GM12878 (cell line): Measurements from ENCODE around the gene GABBR1. TPM values are rescaled to one million over a fixed set of nuclear protein-coding genes. Genes with fewer than 3 reads are reported as not detected.

ENCODE experiments used
- ATAC-seq: fragments of 200-7000 bp; cut with Tn5 transposase; 3 replicates; pipeline ENCODE4 v1.9.1; 2020; ENCODE audit warnings: mild to moderate bottlenecking, moderate library complexity
- BruUV-seq: library from RNA; stranded (reverse); fragments of 400-500 nt; replicated peaks from 2 replicates; lab custom pipeline; 2021; lab: Mats Ljungman, UMichigan
- CTCF ChIA-PET: fragments of 300-600 bp; sonication (Branson Sonifier 250); formaldehyde crosslinking; extraction: SDS; loops from one replicate; lab custom pipeline; 2021; ENCODE audit warnings: inconsistent platforms; lab: Yijun Ruan, JAX
- POLR2A ChIA-PET: fragments of 350-600 bp; formaldehyde crosslinking; extraction: SDS; loops from one replicate; lab custom pipeline; 2021; ENCODE audit warnings: inconsistent platforms; lab: Charles Lee
- RAD21 ChIA-PET: fragments of 300-600 bp; sonication (Branson Sonifier 250); formaldehyde crosslinking; loops from one replicate; lab custom pipeline; 2023; ENCODE audit warnings: antibody characterized with exemption; ENCODE audit not compliant: unreplicated experiment; lab: Charles Lee
- SMC1A ChIA-PET: fragments of 300-600 bp; sonication (Branson Sonifier 250); formaldehyde crosslinking; loops from one replicate; lab custom pipeline; 2023; ENCODE audit not compliant: unreplicated experiment, uncharacterized antibody; lab: Charles Lee
- DNase-seq: peaks from one replicate; pipeline ENCODE4 v3.0.0-alpha.2; 2011; ENCODE audit warnings: low read depth, low spot score
- FAIRE-seq: peaks from 3 replicates; lab custom pipeline; 2011; peaks lifted over from hg19 to GRCh38; lab: Jason Lieb, UNC
- H2AFZ ChIP-seq: 2 replicates; pipeline ENCODE4 v1.6.0; 2011; ENCODE audit warnings: low read depth, low read length, control low read depth; ENCODE audit not compliant: control insufficient read depth
- H3K27ac ChIP-seq: 2 replicates; pipeline ENCODE4 v1.5.1; 2011; ENCODE audit warnings: control low read depth; ENCODE audit not compliant: control insufficient read depth, insufficient read depth
- H3K27me3 ChIP-seq, 2 experiments: replicated peaks in 1 of 2; 2 replicates each; pipeline versions ENCODE4 v1.6.0 to v1.6.1; 2011; ENCODE audit warnings: low read length in 1 of 2; ENCODE audit not compliant: control insufficient read depth in 2 of 2, insufficient read depth in 2 of 2
- H3K36me3 ChIP-seq, 2 experiments: 2 replicates each; pipeline ENCODE4 v1.5.1; 2011; ENCODE audit warnings: low read length in 1 of 2; ENCODE audit not compliant: control insufficient read depth in 2 of 2, insufficient read depth in 2 of 2
- H3K4me1 ChIP-seq: 2 replicates; pipeline ENCODE4 v1.6.1; 2011; ENCODE audit warnings: mild to moderate bottlenecking, low read length, moderate library complexity, mixed read lengths; ENCODE audit not compliant: control insufficient read depth, insufficient read depth
- H3K4me2 ChIP-seq: 2 replicates; pipeline ENCODE4 v1.6.0; 2011; ENCODE audit warnings: control low read depth; ENCODE audit not compliant: control insufficient read depth, insufficient read depth
- H3K4me3 ChIP-seq: fragments of 200-600 bp; sonication (generic); 2 replicates; pipeline ENCODE4 v1.5.1; 2016
- H3K79me2 ChIP-seq: 2 replicates; pipeline ENCODE4 v1.6.0; 2011; ENCODE audit warnings: low read length; ENCODE audit not compliant: control insufficient read depth, insufficient read depth
- H3K9ac ChIP-seq: 2 replicates; pipeline ENCODE4 v1.8.0; 2011; ENCODE audit warnings: low read length, control low read depth, mixed read lengths; ENCODE audit not compliant: control insufficient read depth, insufficient read depth
- H3K9me3 ChIP-seq: replicated peaks from 3 replicates; pipeline ENCODE4 v1.5.1; 2011; ENCODE audit warnings: mild to moderate bottlenecking, low read length; ENCODE audit not compliant: control insufficient read depth, insufficient read depth
- H4K20me1 ChIP-seq: 2 replicates; pipeline ENCODE4 v1.6.0; 2011; ENCODE audit not compliant: control insufficient read depth, insufficient read depth
- BCLAF1 ChIP-seq: fragments of 450-650 bp; IDR thresholded peaks from 2 replicates; pipeline ENCODE4 v1.6.1; 2017; ENCODE audit warnings: antibody characterized with exemption, mild to moderate bottlenecking, moderate library complexity
- CREB1 ChIP-seq: IDR thresholded peaks from 2 replicates; pipeline ENCODE4 v1.6.1; 2012; ENCODE audit warnings: low read depth, mild to moderate bottlenecking, inconsistent platforms
- ESRRA ChIP-seq: IDR thresholded peaks from 2 replicates; pipeline ENCODE4 v1.6.1; 2012; ENCODE audit warnings: mild to moderate bottlenecking, low read length, improper control_type of control experiment
- KLF5 ChIP-seq: fragments of 450-650 bp; IDR thresholded peaks from 2 replicates; pipeline ENCODE4 v1.6.1; 2014; ENCODE audit warnings: mild to moderate bottlenecking; ENCODE audit not compliant: partially characterized antibody
- RELB ChIP-seq: fragments of 450-650 bp; IDR thresholded peaks from 2 replicates; pipeline ENCODE4 v1.6.1; 2017; ENCODE audit warnings: low read depth, mild to moderate bottlenecking, moderate library complexity
- SUZ12 ChIP-seq: fragments of 200-600 bp; sonication (generic); IDR thresholded peaks from one replicate; pipeline ENCODE4 v1.6.1; 2018; ENCODE audit warnings: antibody characterized with exemption, mild to moderate bottlenecking; ENCODE audit not compliant: unreplicated experiment
- TBL1XR1 ChIP-seq: IDR thresholded peaks from 2 replicates; pipeline ENCODE4 v1.6.1; 2012; ENCODE audit warnings: low read depth, low read length, improper control_type of control experiment
- WRNIP1 ChIP-seq: IDR thresholded peaks from 2 replicates; pipeline ENCODE4 v1.6.1; 2011; ENCODE audit warnings: low read depth, low read length, improper control_type of control experiment, borderline replicate concordance
- ZNF687 ChIP-seq: fragments of 450-650 bp; IDR thresholded peaks from 2 replicates; pipeline ENCODE4 v1.6.1; 2017; ENCODE audit warnings: mild to moderate bottlenecking, moderate library complexity
- ZSCAN29 ChIP-seq: fragments of 450-650 bp; IDR thresholded peaks from 2 replicates; pipeline ENCODE4 v1.6.1; 2017; ENCODE audit warnings: mild to moderate bottlenecking, moderate library complexity
- WGBS: methylation state at CpG from one replicate; pipeline ENCODE4 v1.1.6; 2016; ENCODE audit warnings: low lambda C conversion rate; ENCODE audit not compliant: insufficient replicate concordance, insufficient coverage; ENCODE audit errors: missing lambda C conversion rate; 5-methylcytosine and 5-hydroxymethylcytosine counted together
- in situ Hi-C: fragments of 300-500 bp; cut with MboI; formaldehyde crosslinking; loops from 9 replicates; pipeline ENCODE4 v1.14.3; 2018; ENCODE audit warnings: mixed read lengths
- intact Hi-C: fragments of 100-400 bp; cut with micrococcal nuclease; formaldehyde crosslinking; loops from one replicate; pipeline ENCODE4 v1.14.2; 2022; ENCODE audit not compliant: unreplicated experiment
- polyA plus RNA-seq, 11 experiments: library from polyadenylated mRNA; depleted of rRNA in 4 of 11; unstranded in 6 of 11; stranded (reverse) in 5 of 11; fragments of >200 nt; fragmentation: Nextera tagmentation in 4 of 11; fragmentation: Illumina TruSeq in 1 of 11; extraction: Ambion mirVana in 4 of 11; extraction: Trizol in 1 of 11; gene quantifications; 1 replicate in 1 of 11; 2 replicates in 10 of 11; pipeline versions ENCODE4 v1.2.1 to v1.2.3, GENCODE V29; 2011 to 2016; ENCODE audit warnings: inconsistent platforms in 2 of 11, missing spikeins in 2 of 11, low read depth in 1 of 11
- total RNA-seq, 4 experiments: library from RNA; depleted of rRNA in 3 of 4; stranded (reverse); fragments of >200 nt in 3 of 4; fragmentation: Illumina TruSeq in 1 of 4; extraction: Trizol in 1 of 4; gene quantifications; 2 replicates each; pipeline versions ENCODE4 v1.2.1 to v1.2.3, GENCODE V29; 2013 to 2021
- TF ChIP-seq, protein P1 (sequence below): fragments of 150-350 bp; IDR thresholded peaks from 2 replicates; pipeline ENCODE4 v1.6.1; 2016; ENCODE audit warnings: low read depth, low read length

The GABBR1 gene
- total and polyA plus RNA-seq, 10 of the 15 experiments (the other 5 are each of a cell fraction or from before 2014, with no cell fraction given): 0.11 to 5.2 (median 1.0) TPM

DNA sequence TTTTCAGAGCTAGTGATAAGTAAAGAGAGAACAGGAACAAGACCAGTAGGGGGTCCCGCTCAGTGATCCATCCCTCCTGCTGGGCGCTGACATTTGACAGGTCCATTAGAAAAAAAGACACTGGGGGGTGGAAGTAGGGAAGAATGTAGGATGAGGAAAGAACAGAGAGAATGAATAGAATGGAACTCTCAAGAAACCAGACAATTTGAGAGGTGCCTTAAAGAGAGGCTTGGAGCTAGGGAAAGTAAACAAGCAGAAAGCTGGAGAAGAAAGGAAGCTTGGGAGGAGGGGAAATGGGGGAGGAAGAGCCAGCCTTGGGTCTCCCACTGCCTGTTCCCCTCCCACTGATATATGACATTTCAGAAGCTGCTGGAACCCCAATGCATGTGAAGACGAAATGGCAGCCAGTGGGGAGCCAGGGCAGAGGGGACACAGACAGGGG, 8.4 kb downstream of the GABBR1 start (continued):
- TF ChIP-seq WRNIP1 (no peak), BCLAF1 (no peak), ZSCAN29 (no peak)

GRCh38 chr6:29620630-29621029, 12.4 kb downstream of the GABBR1 start:
- Histone ChIP-seq H3K4me3 (no peak overlapping the region), H4K20me1 (no peaks in the 10 kb centered on the region), H3K9ac (no peak overlapping the region), H3K4me2 (no peak overlapping the region), H3K27me3 (no peaks in the 10 kb centered on the region), H3K27ac (no peak overlapping the region), H3K79me2 (no peaks in the 10 kb centered on the region), H3K9me3 (no peaks in the 10 kb centered on the region), H2AFZ (no peak overlapping the region), H3K4me1 (no peaks in the 10 kb centered on the region), H3K36me3 (no peaks in the 10 kb centered on the region; a peak in 1 of 4 replicates)
- ChIA-PET RAD21 (no interaction called here), POLR2A (no interaction called here), CTCF (no interaction called here), SMC1A (no interaction called here)
- in situ Hi-C loops (no loop called here), intact Hi-C loops (no loop called here)
- ATAC-seq (no peak), FAIRE-seq (no peak), DNase-seq (no peak)
- BruUV-seq: no TSS peak
- WGBS: 48% methylated on average over 4 of the region's 4 CpGs
- TF ChIP-seq SUZ12 (no peak), RELB (no peak), CREB1 (no peak), ESRRA (no peak), TBL1XR1 (no peak), KLF5 (no peak), ZNF687 (no peak)
- TF ChIP-seq, protein P1, sequence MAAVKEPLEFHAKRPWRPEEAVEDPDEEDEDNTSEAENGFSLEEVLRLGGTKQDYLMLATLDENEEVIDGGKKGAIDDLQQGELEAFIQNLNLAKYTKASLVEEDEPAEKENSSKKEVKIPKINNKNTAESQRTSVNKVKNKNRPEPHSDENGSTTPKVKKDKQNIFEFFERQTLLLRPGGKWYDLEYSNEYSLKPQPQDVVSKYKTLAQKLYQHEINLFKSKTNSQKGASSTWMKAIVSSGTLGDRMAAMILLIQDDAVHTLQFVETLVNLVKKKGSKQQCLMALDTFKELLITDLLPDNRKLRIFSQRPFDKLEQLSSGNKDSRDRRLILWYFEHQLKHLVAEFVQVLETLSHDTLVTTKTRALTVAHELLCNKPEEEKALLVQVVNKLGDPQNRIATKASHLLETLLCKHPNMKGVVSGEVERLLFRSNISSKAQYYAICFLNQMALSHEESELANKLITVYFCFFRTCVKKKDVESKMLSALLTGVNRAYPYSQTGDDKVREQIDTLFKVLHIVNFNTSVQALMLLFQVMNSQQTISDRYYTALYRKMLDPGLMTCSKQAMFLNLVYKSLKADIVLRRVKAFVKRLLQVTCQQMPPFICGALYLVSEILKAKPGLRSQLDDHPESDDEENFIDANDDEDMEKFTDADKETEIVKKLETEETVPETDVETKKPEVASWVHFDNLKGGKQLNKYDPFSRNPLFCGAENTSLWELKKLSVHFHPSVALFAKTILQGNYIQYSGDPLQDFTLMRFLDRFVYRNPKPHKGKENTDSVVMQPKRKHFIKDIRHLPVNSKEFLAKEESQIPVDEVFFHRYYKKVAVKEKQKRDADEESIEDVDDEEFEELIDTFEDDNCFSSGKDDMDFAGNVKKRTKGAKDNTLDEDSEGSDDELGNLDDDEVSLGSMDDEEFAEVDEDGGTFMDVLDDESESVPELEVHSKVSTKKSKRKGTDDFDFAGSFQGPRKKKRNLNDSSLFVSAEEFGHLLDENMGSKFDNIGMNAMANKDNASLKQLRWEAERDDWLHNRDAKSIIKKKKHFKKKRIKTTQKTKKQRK: no peak
